PC-3 (cell line): ENCODE results near the gene ARHGAP28. TPM values are rescaled to one million over a fixed set of nuclear protein-coding genes. Genes with fewer than 3 reads are reported as not detected.

ENCODE experiments used
- ATAC-seq: fragments of 200-7000 bp; cut with Tn5 transposase; 2 replicates; pipeline ENCODE4 v1.9.1; 2020; ENCODE audit warnings: mild to moderate bottlenecking, moderate library complexity
- BruUV-seq: library from RNA; stranded (reverse); fragments of 400-500 nt; replicated peaks from 2 replicates; lab custom pipeline; 2021; lab: Mats Ljungman, UMichigan
- CTCF ChIA-PET: fragments of 300-600 bp; sonication (Branson Sonifier 250); formaldehyde crosslinking; loops from one replicate; lab custom pipeline; 2022; ENCODE audit warnings: antibody characterized with exemption; lab: Charles Lee
- POLR2A ChIA-PET: fragments of 300-600 bp; sonication (Branson Sonifier 250); formaldehyde crosslinking; loops from one replicate; lab custom pipeline; 2022; ENCODE audit warnings: antibody characterized with exemption; ENCODE audit not compliant: unreplicated experiment; lab: Charles Lee
- DNase-seq: peaks from one replicate; pipeline ENCODE4 v3.0.0-alpha.2; 2015
- H2AFZ ChIP-seq: fragments of 300-600 bp; sonication (generic); 2 replicates; pipeline ENCODE4 v1.6.0; 2016; ENCODE audit warnings: antibody characterized with exemption, low read length
- H3F3A ChIP-seq: fragments of 300-600 bp; sonication (generic); one replicate; pipeline ENCODE4 v1.6.0; 2017; ENCODE audit warnings: antibody characterized with exemption, low read length, control low read depth, mild to moderate bottlenecking; ENCODE audit not compliant: unreplicated experiment
- H3K27ac ChIP-seq: fragments of 300-600 bp; sonication (generic); 2 replicates; pipeline ENCODE4 v1.5.1; 2016; ENCODE audit warnings: mild to moderate bottlenecking, low read length
- H3K27me3 ChIP-seq: fragments of 300-600 bp; sonication (generic); 2 replicates; pipeline ENCODE4 v1.6.1; 2016; ENCODE audit warnings: low read length, mixed read lengths
- H3K36me3 ChIP-seq: fragments of 300-600 bp; sonication (generic); 2 replicates; pipeline ENCODE4 v1.6.1; 2016; ENCODE audit warnings: low read depth, mixed run types, low read length, mixed read lengths
- H3K4me1 ChIP-seq: fragments of 300-600 bp; sonication (generic); 2 replicates; pipeline ENCODE4 v1.5.1; 2016; ENCODE audit warnings: low read length; ENCODE audit not compliant: insufficient read depth
- H3K4me2 ChIP-seq: fragments of 300-600 bp; sonication (generic); 2 replicates; pipeline ENCODE4 v1.6.0; 2016; ENCODE audit warnings: low read length
- H3K4me3 ChIP-seq: fragments of 300-600 bp; sonication (generic); 2 replicates; pipeline ENCODE4 v1.5.1; 2016; ENCODE audit warnings: mild to moderate bottlenecking, low read length, mixed read lengths
- H3K79me2 ChIP-seq: fragments of 300-600 bp; sonication (generic); 2 replicates; pipeline ENCODE4 v1.6.1; 2017; ENCODE audit warnings: low read length, mixed read lengths
- H3K9ac ChIP-seq: fragments of 300-600 bp; sonication (generic); 2 replicates; pipeline ENCODE4 v1.6.0; 2016; ENCODE audit warnings: mild to moderate bottlenecking, low read length
- H3K9me2 ChIP-seq: fragments of 300-600 bp; sonication (generic); replicated peaks from 2 replicates; pipeline ENCODE4 v1.6.1; 2016; ENCODE audit warnings: mixed run types, low read length, mixed read lengths
- H3K9me3 ChIP-seq: fragments of 300-600 bp; sonication (generic); 2 replicates; pipeline ENCODE4 v1.6.1; 2016; ENCODE audit warnings: low read length, mixed read lengths
- H4K20me1 ChIP-seq: fragments of 300-600 bp; sonication (generic); 2 replicates; pipeline ENCODE4 v1.6.1; 2016; ENCODE audit warnings: low read length, mixed read lengths
- CTCF ChIP-seq: fragments of 300-600 bp; sonication (generic); conservative IDR thresholded peaks from 2 replicates; pipeline ENCODE4 v1.5.1; 2017; ENCODE audit warnings: antibody characterized with exemption, low read depth, mild to moderate bottlenecking, low read length
- EZH2 ChIP-seq: fragments of 300-600 bp; sonication (generic); IDR thresholded peaks from one replicate; pipeline ENCODE4 v1.6.1; 2017; ENCODE audit warnings: antibody characterized with exemption, mild to moderate bottlenecking, low read length; ENCODE audit not compliant: unreplicated experiment
- EZH2phosphoT487 ChIP-seq: fragments of 300-600 bp; sonication (generic); IDR thresholded peaks from 2 replicates; pipeline ENCODE4 v1.6.1; 2018; ENCODE audit warnings: mild to moderate bottlenecking, antibody characterized with exemption, low read length, borderline replicate concordance
- intact Hi-C: fragments of 100-400 bp; cut with micrococcal nuclease; formaldehyde crosslinking; loops from 2 replicates; pipeline ENCODE4 v1.9.0; 2023
- total RNA-seq: library from RNA; depleted of rRNA; stranded (reverse); fragments of >200 nt; gene quantifications from 2 replicates; pipeline ENCODE4 v1.2.3, GENCODE V29; 2014

The ARHGAP28 gene
- total RNA-seq, 1 experiment from 2014 or later: 10.0 TPM

GRCh38 chr18:6942742-6943141, 213.2 kb downstream of the ARHGAP28 start:
- BruUV-seq: no TSS peak
- TF ChIP-seq CTCF (no peak), EZH2phosphoT487 (no peak), EZH2 (no peak)
- Histone ChIP-seq H3K36me3 (no peaks in the 10 kb centered on the region), H3K4me3 (no peak overlapping the region), H3F3A (no peaks in the 10 kb centered on the region), H3K9me3 (no peaks in the 10 kb centered on the region), H3K27ac (no peak overlapping the region), H3K9ac (no peak overlapping the region), H3K79me2 (no peaks in the 10 kb centered on the region), H2AFZ (no peak overlapping the region), H4K20me1 (no peaks in the 10 kb centered on the region), H3K27me3 (peaks cover 86% of the 10 kb centered on the region), H3K4me1 (no peaks in the 10 kb centered on the region), H3K4me2 (no peak overlapping the region), H3K9me2 (no peaks in the 10 kb centered on the region)
- no peak for DNase-seq
- ChIA-PET POLR2A (no interaction called here), CTCF (no interaction called here)
- intact Hi-C loops: no loop called here
- no peak for ATAC-seq

GRCh38 chr18:6943143-6943542, 213.6 kb downstream of the ARHGAP28 start:
- POLR2A ChIA-PET: no interaction called here
- no peak overlapping the region for H2AFZ ChIP-seq
- H3K4me3 ChIP-seq: no peak overlapping the region
- CTCF ChIA-PET: no interaction called here
- no peaks in the 10 kb centered on the region for H3F3A ChIP-seq
- no peak overlapping the region for H3K9ac ChIP-seq
- no peaks in the 10 kb centered on the region for H3K79me2 ChIP-seq
- no peak for ATAC-seq
- H3K4me1 ChIP-seq: no peaks in the 10 kb centered on the region
- peaks cover 86% of the 10 kb centered on the region for H3K27me3 ChIP-seq
- H3K9me3 ChIP-seq: no peaks in the 10 kb centered on the region
- intact Hi-C loops: no loop called here
- no peak overlapping the region for H3K4me2 ChIP-seq
- DNase-seq: no peak
- TF ChIP-seq CTCF (no peak), EZH2phosphoT487 (no peak)
- no peaks in the 10 kb centered on the region for H3K9me2 ChIP-seq
- BruUV-seq: no TSS peak
- H3K27ac ChIP-seq: no peak overlapping the region
- no peaks in the 10 kb centered on the region for H3K36me3 ChIP-seq
- no peaks in the 10 kb centered on the region for H4K20me1 ChIP-seq

GRCh38 chr18:6947338-6948030, 218.0 kb downstream of the ARHGAP28 start:
- TF ChIP-seq EZH2phosphoT487 (no peak), EZH2 (no peak), CTCF (no peak)
- no peak overlapping the region for H2AFZ ChIP-seq
- H4K20me1 ChIP-seq: no peaks in the 10 kb centered on the region
- no peak overlapping the region for H3K4me2 ChIP-seq
- DNase-seq: no peak
- no peak for ATAC-seq
- H3K9ac ChIP-seq: no peak overlapping the region
- no TSS peak for BruUV-seq
- H3K9me3 ChIP-seq: no peaks in the 10 kb centered on the region
- no peaks in the 10 kb centered on the region for H3F3A ChIP-seq
- POLR2A ChIA-PET: no interaction called here
- intact Hi-C loops: no loop called here
- peaks cover 87% of the 10 kb centered on the region for H3K27me3 ChIP-seq
- CTCF ChIA-PET: interaction anchor here (0.6 kb wide), 1 partner anchor 273 kb away, joined by 3 read pairs; no protein-coding TSS in a partner anchor
- H3K9me2 ChIP-seq: no peaks in the 10 kb centered on the region
- no peaks in the 10 kb centered on the region for H3K4me1 ChIP-seq
- H3K27ac ChIP-seq: no peak overlapping the region
- no peak overlapping the region for H3K4me3 ChIP-seq
- H3K79me2 ChIP-seq: no peaks in the 10 kb centered on the region
- H3K36me3 ChIP-seq: no peaks in the 10 kb centered on the region
